ENCODE measurements around the gene CIZ1. TPM values are rescaled to one million over a fixed set of nuclear protein-coding genes. Genes with fewer than 3 reads are reported as not detected.

Gene CIZ1
- total RNA-seq, 1 experiment from 2014 or later = 104 TPM

- H3K9me3 ChIP-seq (ENCODE audit: control insufficient read depth, low read depth, low read length) = no peaks in the 10 kb centered on the region
- WGBS (ENCODE audit: extremely low coverage, insufficient read length, low lambda C conversion rate) = no CpG with 5 or more reads among the region's 72 CpGs
- Mint-ChIP-seq H3K27me3 (ENCODE audit: low read depth) (no peaks in the 10 kb centered on the region; the same call in 1 of the 2 replicates), H3K9me3 (no peaks in the 10 kb centered on the region), H3K4me1 (peaks cover 23 to 28% of the 10 kb centered on the region in 2 experiments), H3K36me3 (ENCODE audit: insufficient read depth in 1 of 3, low read depth in 3 of 3) (peaks cover 0 to 1% (median 0%) of the 10 kb centered on the region in 3 experiments; a peak in 1 of 7 replicates), H3K4me3 (peak within 1 kb of the TSS; percentile 80 to 90), H3K27ac (peak within 1 kb of the TSS; percentile 9 to 96 (median 77); a peak in 4 of 7 replicates)
- H3K18ac ChIP-seq (ENCODE audit: insufficient read length, low read depth, low read length) = peak within 1 kb of the TSS; percentile 22
- H2AK5ac ChIP-seq (ENCODE audit: insufficient read length, low read length) = no peak within 1 kb of the TSS
- no peak within 1 kb of the TSS for H3K27ac ChIP-seq (ENCODE audit: insufficient read length, low read depth, low read length)
- H4K8ac ChIP-seq (replicated peaks; ENCODE audit: insufficient read length, low read depth, low read length) = no peak within 1 kb of the TSS
- no peaks in the 10 kb centered on the region for H3K79me1 ChIP-seq (ENCODE audit: insufficient read depth, low read depth, low read length, poor library complexity, severe bottlenecking)
- no peak within 1 kb of the TSS for H2BK15ac ChIP-seq (ENCODE audit: low read depth, low read length)
- no peak within 1 kb of the TSS; the same call in none of the 2 replicates for H3K14ac ChIP-seq (ENCODE audit: insufficient read depth, low read length)
- peak within 1 kb of the TSS; percentile 35 for H3K9ac ChIP-seq (ENCODE audit: extremely low read depth, insufficient read length, low read length)
- H3K27me3 ChIP-seq (ENCODE audit: insufficient read depth, low read length) = no peaks in the 10 kb centered on the region
- H3K4me1 ChIP-seq (ENCODE audit: insufficient read depth, low read length) = peaks cover 6% of the 10 kb centered on the region; the same call in 1 of the 2 replicates
- no peaks in the 10 kb centered on the region for H3K79me2 ChIP-seq (ENCODE audit: insufficient read depth, low read length)
- peak within 1 kb of the TSS; percentile 83 for H3K4me2 ChIP-seq (ENCODE audit: insufficient read depth, insufficient read length, low read length)
- no peak within 1 kb of the TSS for H3K23ac ChIP-seq (ENCODE audit: insufficient read length, low read depth, low read length)
- no peaks in the 10 kb centered on the region for H4K20me1 ChIP-seq (ENCODE audit: control insufficient read depth, insufficient read depth, insufficient read length)
- no peak within 1 kb of the TSS for H3K56ac ChIP-seq (ENCODE audit: insufficient read length, low read depth, low read length)
- H2BK120ac ChIP-seq (ENCODE audit: low read depth, low read length, poor library complexity, severe bottlenecking) = no peak within 1 kb of the TSS
- H3K23me2 ChIP-seq (ENCODE audit: insufficient read length, low read depth, low read length, poor library complexity, severe bottlenecking) = peaks cover 8% of the 10 kb centered on the region
- H3T11ph ChIP-seq (ENCODE audit: low read length) = no peak within 1 kb of the TSS
- no peak within 1 kb of the TSS for H2BK5ac ChIP-seq (ENCODE audit: insufficient read length, low read length)
- no peak within 1 kb of the TSS for H2AFZ ChIP-seq (ENCODE audit: low read length)
- DNase-seq = peak; percentile 68
- TF ChIP-seq CTCF (conservative IDR thresholded peaks at IDR 0.05) = peak; percentile 82
- no peak within 1 kb of the TSS for H4K5ac ChIP-seq (ENCODE audit: insufficient read length, low read depth, low read length)
- H3K4ac ChIP-seq (ENCODE audit: low read depth, low read length) = no peak within 1 kb of the TSS
- H2BK12ac ChIP-seq (ENCODE audit: insufficient read length, low read depth, low read length) = no peak within 1 kb of the TSS
- H4K91ac ChIP-seq (ENCODE audit: insufficient read length, low read depth, low read length) = no peak within 1 kb of the TSS
- no peak within 1 kb of the TSS for H2BK20ac ChIP-seq (ENCODE audit: low read depth, low read length, poor library complexity, severe bottlenecking)
Observed at GRCh38 chr9:128203024-128203706, 11.8 kb upstream of the CIZ1 start, which contains the start of gene DNM1. DNM1 (plus strand) TSS chr9:128203379; CDS start chr9:128203471, 92 bp downstream.

All from H9 (cell line).